Mesendoderm (in vitro differentiated cells): Measurements from ENCODE around the gene UVSSA.
"Not testable (repeated sequence)": the region's sequence is repeated elsewhere in the genome, so short reads cannot be mapped to it uniquely, and the experiment has no call there.

ENCODE experiments used
- DNase-seq: peaks from one replicate; pipeline ENCODE4 v3.0.0; 2013
- H2AK5ac ChIP-seq: 2 replicates; pipeline ENCODE4 v1.6.1; 2013; ENCODE audit warnings: low read length, inconsistent platforms
- H2BK120ac ChIP-seq: 2 replicates; pipeline ENCODE4 v1.6.1; 2013; ENCODE audit warnings: low read depth, mild to moderate bottlenecking, low read length, moderate library complexity, mixed read lengths
- H2BK15ac ChIP-seq: replicated peaks from 2 replicates; pipeline ENCODE4 v1.6.1; 2013; ENCODE audit warnings: low read depth, mild to moderate bottlenecking, moderate library complexity
- H2BK5ac ChIP-seq: 2 replicates; pipeline ENCODE4 v1.6.1; 2013; ENCODE audit warnings: low read length, inconsistent platforms
- H3K18ac ChIP-seq: 2 replicates; pipeline ENCODE4 v1.6.1; 2013; ENCODE audit warnings: mild to moderate bottlenecking, low read length, mixed read lengths
- H3K23ac ChIP-seq: one replicate; pipeline ENCODE4 v1.6.1; 2013; ENCODE audit warnings: low read length
- H3K27ac ChIP-seq: 2 replicates; pipeline ENCODE4 v1.5.1; 2013; ENCODE audit warnings: low read depth, mild to moderate bottlenecking, inconsistent platforms, low read length, moderate library complexity
- H3K27me3 ChIP-seq: 2 replicates; pipeline ENCODE4 v1.6.1; 2013; ENCODE audit warnings: low read length, control low read depth, mild to moderate bottlenecking, inconsistent platforms; ENCODE audit not compliant: insufficient read depth, poor library complexity
- H3K36me3 ChIP-seq: 2 replicates; pipeline ENCODE4 v1.6.1; 2013; ENCODE audit warnings: low read length, inconsistent platforms; ENCODE audit not compliant: control insufficient read depth, insufficient read depth
- H3K4ac ChIP-seq: one replicate; pipeline ENCODE4 v1.6.1; 2013; ENCODE audit warnings: low read depth, mild to moderate bottlenecking, low read length, moderate library complexity
- H3K4me1 ChIP-seq: 2 replicates; pipeline ENCODE4 v1.6.1; 2013; ENCODE audit warnings: low read depth, low read length, inconsistent platforms; ENCODE audit not compliant: control insufficient read depth
- H3K4me2 ChIP-seq: 2 replicates; pipeline ENCODE4 v1.6.1; 2013; ENCODE audit warnings: low read length
- H3K4me3 ChIP-seq: 2 replicates; pipeline ENCODE4 v1.5.1; 2013; ENCODE audit warnings: mild to moderate bottlenecking, low read length
- H3K56ac ChIP-seq: one replicate; pipeline ENCODE4 v1.6.1; 2013; ENCODE audit warnings: low read length
- H3K79me1 ChIP-seq: 2 replicates; pipeline ENCODE4 v1.6.1; 2013; ENCODE audit warnings: low read length, inconsistent platforms
- H3K79me2 ChIP-seq: 2 replicates; pipeline ENCODE4 v1.6.1; 2013; ENCODE audit warnings: mild to moderate bottlenecking, low read length; ENCODE audit not compliant: control insufficient read depth, insufficient read depth
- H3K9ac ChIP-seq: 2 replicates; pipeline ENCODE4 v1.6.1; 2013; ENCODE audit warnings: low read length, inconsistent platforms
- H4K5ac ChIP-seq: one replicate; pipeline ENCODE4 v1.6.1; 2013; ENCODE audit warnings: low read length
- H4K8ac ChIP-seq: one replicate; pipeline ENCODE4 v1.6.1; 2013; ENCODE audit warnings: low read depth, mild to moderate bottlenecking, control low read depth, low read length, moderate library complexity
- WGBS: extraction: QIAGEN DNeasy Blood & Tissue Kit; methylation state at CpG from one replicate; pipeline ENCODE4 v1.1.7; 2013; ENCODE audit warnings: low lambda C conversion rate, missing lambda C conversion rate; ENCODE audit not compliant: insufficient coverage; ENCODE audit errors: extremely low coverage; 5-methylcytosine and 5-hydroxymethylcytosine counted together

UVSSA gene

DNA sequence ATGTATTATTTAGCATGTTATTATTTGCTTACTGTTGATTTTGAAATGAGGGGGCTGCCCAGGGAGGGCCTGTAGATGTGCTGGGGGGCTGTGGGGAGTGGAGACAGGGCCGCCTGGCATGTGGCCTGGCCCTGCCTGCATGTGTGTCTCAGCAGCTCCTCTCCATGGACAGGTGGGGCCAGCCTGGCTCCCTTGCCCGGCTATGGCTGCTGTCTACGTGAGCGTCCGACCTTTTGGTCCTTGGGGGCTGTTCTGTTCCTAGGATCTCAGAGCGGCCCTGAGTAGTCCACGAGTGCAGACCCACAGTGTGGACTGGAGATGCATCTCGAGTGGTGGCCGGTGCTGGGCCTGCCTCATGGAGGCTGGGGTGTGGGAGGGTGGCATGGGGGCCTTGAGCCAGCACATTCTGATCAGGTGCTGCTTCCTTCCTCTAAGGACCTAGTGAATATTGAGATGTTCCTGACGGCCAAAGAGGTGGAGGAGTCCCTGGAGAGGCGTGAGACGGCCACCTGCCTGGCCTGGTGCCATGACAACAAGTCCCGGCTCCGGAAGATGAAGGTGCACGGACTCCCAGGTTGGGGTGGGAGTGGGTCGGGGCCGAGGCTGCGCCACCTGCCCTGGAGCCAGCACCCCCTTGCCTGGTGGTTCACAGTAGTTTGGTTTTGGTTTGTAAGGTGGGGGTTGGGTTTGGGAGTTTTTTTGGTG is 24.9 kb upstream of the UVSSA start:
- no peaks in the 10 kb centered on the region for H3K27me3 ChIP-seq
- no peak overlapping the region for H3K27ac ChIP-seq
- no peak overlapping the region for H3K23ac ChIP-seq
- no peak for DNase-seq
- no peak overlapping the region for H3K56ac ChIP-seq
- no peak overlapping the region for H3K18ac ChIP-seq
- H2BK5ac ChIP-seq: no peak overlapping the region
- H4K8ac ChIP-seq: no peak overlapping the region
- H3K4me2 ChIP-seq: no peak overlapping the region
- no peak overlapping the region for H3K4me3 ChIP-seq
- no peak overlapping the region for H2BK120ac ChIP-seq
- no peaks in the 10 kb centered on the region for H3K79me2 ChIP-seq
- peaks cover 4% of the 10 kb centered on the region for H3K36me3 ChIP-seq
- no peak overlapping the region for H4K5ac ChIP-seq
- H2BK15ac ChIP-seq: no peak overlapping the region
- H3K4ac ChIP-seq: no peak overlapping the region
- H3K4me1 ChIP-seq: no peaks in the 10 kb centered on the region
- H3K9ac ChIP-seq: no peak overlapping the region
- H2AK5ac ChIP-seq: no peak overlapping the region
- no CpG with 5 or more reads among the region's 18 CpGs for WGBS
- H3K79me1 ChIP-seq: peaks cover 6% of the 10 kb centered on the region

DNA sequence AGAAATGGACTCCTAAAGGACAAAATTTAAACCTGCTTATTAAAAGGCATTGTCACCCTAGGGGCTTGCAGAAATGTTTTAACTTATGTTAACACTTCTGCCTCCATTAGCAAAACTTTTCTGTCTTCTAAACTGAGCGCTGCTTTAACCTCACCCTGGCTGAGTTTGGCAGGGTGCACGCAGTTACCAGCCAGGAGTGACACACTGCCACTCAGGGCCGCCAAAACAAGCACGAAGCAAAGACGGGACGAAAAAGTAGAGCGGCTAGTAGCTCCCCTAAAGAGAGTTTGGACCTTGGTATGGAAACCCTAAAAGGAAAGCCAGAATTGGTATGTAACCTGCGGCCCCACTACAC is 23.8 kb upstream of the UVSSA start:
- Histone ChIP-seq H3K18ac (no peak overlapping the region), H3K4me3 (no peak overlapping the region), H3K27me3 (no peaks in the 10 kb centered on the region), H3K36me3 (peaks cover 4% of the 10 kb centered on the region), H2BK5ac (no peak overlapping the region), H3K4me1 (no peaks in the 10 kb centered on the region), H3K56ac (no peak overlapping the region), H2BK15ac (no peak overlapping the region), H2AK5ac (no peak overlapping the region), H3K4ac (no peak overlapping the region), H3K23ac (no peak overlapping the region), H4K5ac (no peak overlapping the region), H3K9ac (no peak overlapping the region), H2BK120ac (no peak overlapping the region), H3K4me2 (no peak overlapping the region), H4K8ac (no peak overlapping the region), H3K27ac (no peak overlapping the region), H3K79me2 (no peaks in the 10 kb centered on the region), H3K79me1 (peaks cover 4% of the 10 kb centered on the region)
- WGBS: no CpG with 5 or more reads among the region's 8 CpGs
- DNase-seq: no peak

DNA sequence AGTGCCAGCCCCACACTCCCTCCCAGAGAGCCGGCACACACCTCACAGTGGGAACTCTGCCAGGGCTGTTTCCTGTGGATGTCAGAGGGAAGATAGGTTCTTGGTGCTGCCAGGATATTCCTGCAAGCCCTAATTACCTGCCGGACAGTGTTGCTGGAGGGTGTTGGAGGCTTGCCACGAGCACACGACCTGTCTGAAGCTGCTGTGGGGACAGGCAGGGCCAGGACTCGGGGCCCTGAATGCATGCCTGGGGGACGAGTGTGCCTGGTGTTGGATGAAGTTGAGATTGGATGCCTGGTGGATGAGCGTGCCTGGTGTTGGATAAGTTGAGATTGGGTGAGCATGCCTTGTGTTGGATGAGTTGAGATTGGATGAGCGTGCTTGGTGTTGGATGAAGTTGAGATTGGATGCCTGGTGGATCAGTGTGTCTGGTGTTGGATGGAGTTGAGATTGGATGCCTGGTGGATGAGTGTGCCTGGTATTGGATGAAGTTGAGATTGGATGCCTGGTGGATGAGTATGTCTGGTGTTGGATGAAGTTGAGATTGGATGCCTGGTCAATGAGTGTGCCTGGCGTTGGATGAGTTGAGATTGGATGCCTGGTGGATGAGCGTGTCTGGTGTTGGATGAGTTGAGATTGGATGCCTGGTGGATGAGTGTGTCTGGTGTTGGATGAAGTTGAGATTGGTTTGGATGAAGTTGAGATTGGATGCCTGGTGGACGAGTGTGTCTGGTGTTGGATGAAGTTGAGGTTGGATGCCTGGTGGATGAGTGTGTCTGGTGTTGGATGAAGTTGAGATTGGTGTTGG is 23.2 kb upstream of the UVSSA start:
- Histone ChIP-seq H3K4me1 (no peaks in the 10 kb centered on the region), H4K5ac (no peak overlapping the region), H3K9ac (no peak overlapping the region), H3K27me3 (no peaks in the 10 kb centered on the region), H3K36me3 (peaks cover 4% of the 10 kb centered on the region), H3K4ac (no peak overlapping the region), H3K23ac (no peak overlapping the region), H3K79me1 (peaks cover 4% of the 10 kb centered on the region), H3K4me2 (no peak overlapping the region), H4K8ac (no peak overlapping the region), H3K18ac (no peak overlapping the region), H3K56ac (no peak overlapping the region), H3K27ac (no peak overlapping the region), H3K4me3 (no peak overlapping the region), H3K79me2 (no peaks in the 10 kb centered on the region), H2AK5ac (no peak overlapping the region), H2BK15ac (no peak overlapping the region), H2BK5ac (no peak overlapping the region), H2BK120ac (no peak overlapping the region)
- no peak for DNase-seq
- 100% methylated on average over 1 of the region's 11 CpGs for WGBS

DNA sequence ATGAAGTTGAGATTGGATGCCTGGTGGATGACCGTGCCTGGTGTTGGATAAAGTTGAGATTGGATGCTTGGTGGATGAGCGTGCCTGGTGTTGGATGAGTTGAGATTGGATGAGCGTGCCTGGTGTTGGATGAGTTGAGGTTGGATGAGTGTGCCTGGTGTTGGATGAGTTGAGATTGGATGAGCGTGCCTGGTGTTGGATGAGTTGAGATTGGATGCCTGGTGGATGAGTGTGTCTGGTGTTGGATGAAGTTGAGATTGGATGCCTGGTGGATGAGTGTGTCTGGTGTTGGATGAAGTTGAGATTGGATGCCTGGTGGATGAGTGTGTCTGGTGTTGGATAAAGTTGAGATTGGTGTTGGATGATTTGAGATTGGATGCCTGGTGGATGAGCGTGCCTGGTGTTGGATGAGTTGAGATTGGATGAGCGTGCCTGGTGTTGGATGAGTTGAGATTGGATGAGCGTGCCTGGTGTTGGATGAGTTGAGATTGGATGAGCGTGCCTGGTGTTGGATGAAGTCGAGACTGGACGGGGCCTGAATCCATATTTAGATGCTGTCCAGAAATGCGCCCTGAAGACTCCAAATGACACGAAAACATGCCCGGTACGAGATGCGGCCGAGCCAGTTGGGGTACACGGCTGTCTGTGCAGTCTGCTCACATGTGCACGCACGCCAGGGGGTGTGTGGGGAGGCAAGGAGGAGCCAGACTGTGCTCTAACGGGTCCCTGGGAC is 22.4 kb upstream of the UVSSA start:
- WGBS: 100% methylated on average over 4 of the region's 20 CpGs
- H3K79me2 ChIP-seq, H3K4ac ChIP-seq, H3K4me3 ChIP-seq, H3K23ac ChIP-seq, H3K4me2 ChIP-seq, H4K5ac ChIP-seq, H2BK5ac ChIP-seq, H3K36me3 ChIP-seq, H3K9ac ChIP-seq, H2AK5ac ChIP-seq, H2BK15ac ChIP-seq, H2BK120ac ChIP-seq, H3K27me3 ChIP-seq, H3K56ac ChIP-seq, H3K27ac ChIP-seq, H3K79me1 ChIP-seq, DNase-seq, H3K4me1 ChIP-seq, H3K18ac ChIP-seq, H4K8ac ChIP-seq: not testable (repeated sequence)

DNA sequence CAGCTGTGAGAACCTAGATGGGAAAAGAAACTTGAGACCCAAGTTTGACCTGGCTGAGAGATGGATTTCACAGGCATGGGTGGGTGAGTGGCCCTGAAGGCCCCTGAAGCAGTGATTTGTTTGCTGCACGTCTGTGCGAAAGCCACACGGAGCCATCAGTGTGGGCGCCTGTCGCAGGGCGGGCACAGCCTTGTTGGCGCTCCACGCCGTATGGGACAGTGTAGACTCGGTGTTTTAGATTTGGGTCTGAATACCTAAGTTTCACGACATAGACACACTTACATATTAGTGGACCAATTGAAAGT is 21.9 kb upstream of the UVSSA start:
- Histone ChIP-seq H3K4me1 (no peaks in the 10 kb centered on the region), H3K9ac (no peak overlapping the region), H3K36me3 (peaks cover 2% of the 10 kb centered on the region), H3K4me2 (no peak overlapping the region), H2AK5ac (no peak overlapping the region), H3K23ac (no peak overlapping the region), H3K79me2 (no peaks in the 10 kb centered on the region), H3K79me1 (peaks cover 4% of the 10 kb centered on the region), H4K5ac (no peak overlapping the region), H3K4ac (no peak overlapping the region), H3K56ac (no peak overlapping the region), H2BK15ac (no peak overlapping the region), H2BK5ac (no peak overlapping the region), H2BK120ac (no peak overlapping the region), H4K8ac (no peak overlapping the region), H3K27ac (no peak overlapping the region), H3K27me3 (no peaks in the 10 kb centered on the region), H3K4me3 (no peak overlapping the region), H3K18ac (no peak overlapping the region)
- no peak for DNase-seq
- WGBS: no CpG with 5 or more reads among the region's 11 CpGs
